NT2/D1 (cell line): Measurements from ENCODE around the gene NLRP1.

ENCODE experiments used
- SUZ12 ChIP-seq: IDR thresholded peaks from 2 replicates; pipeline ENCODE4 v1.6.1; 2011; ENCODE audit not compliant: insufficient read length, insufficient read depth; ENCODE audit errors: extremely low read depth
- YY1 ChIP-seq: IDR thresholded peaks from 2 replicates; pipeline ENCODE4 v1.6.1; 2011; ENCODE audit not compliant: insufficient read length, insufficient read depth
- ZNF274 ChIP-seq: IDR thresholded peaks from 2 replicates; pipeline ENCODE4 v1.6.1; 2011; ENCODE audit warnings: mild to moderate bottlenecking, low read depth, low read length

DNA sequence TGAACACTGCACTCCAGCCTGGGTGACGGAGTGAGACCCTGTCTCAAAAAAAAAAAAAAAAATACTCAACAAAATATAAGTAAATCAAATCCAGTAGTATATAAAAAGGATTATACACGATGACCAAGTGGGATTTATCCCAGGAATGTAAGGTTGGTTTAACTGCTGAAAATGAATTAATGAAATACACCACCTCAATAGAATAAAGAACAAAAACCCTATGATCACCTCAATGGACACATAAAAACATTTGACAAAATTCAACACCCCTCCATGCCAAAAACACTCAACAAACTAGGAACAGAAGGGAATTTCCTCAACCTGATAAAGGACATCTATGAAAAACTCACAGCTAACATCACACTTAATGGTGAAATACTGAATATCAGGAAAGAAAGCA lies 91.3 kb downstream of the NLRP1 start:
- no peak for TF ChIP-seq ZNF274
- no peak for TF ChIP-seq YY1
- TF ChIP-seq SUZ12, result no peak
